Stomach (tissue), 9 donors: Measurements from ENCODE around the gene ALPG. TPM values are rescaled to one million over a fixed set of nuclear protein-coding genes. Genes with fewer than 3 reads are reported as not detected.
"Not testable (repeated sequence)": the region's sequence is repeated elsewhere in the genome, so short reads cannot be mapped to it uniquely, and the experiment has no call there.

Experiments
- DNase-seq, 2 donors: peaks; one replicate each; pipeline versions ENCODE4 v3.0.0 to v3.0.0-alpha.2; 2013 to 2019
- H3K27ac ChIP-seq, 5 donors: fragments of 200-600 bp in 4 of 5; sonication (generic) in 4 of 5; one replicate each; pipeline ENCODE4 v1.5.1; 2013 to 2019; ENCODE audit warnings: mild to moderate bottlenecking in 1 of 5, moderate library complexity in 1 of 5
- H3K27me3 ChIP-seq, 3 donors: fragments of 200-600 bp; sonication (generic); one replicate each; pipeline ENCODE4 v1.5.1; 2017 to 2019; ENCODE audit warnings: mixed run types in 1 of 3
- H3K36me3 ChIP-seq, 4 donors: fragments of 200-600 bp; sonication (generic); 1 replicate in 3 of 4; 2 replicates in 1 of 4; pipeline ENCODE4 v1.5.1; 2016 to 2019
- H3K4me1 ChIP-seq, 4 donors: fragments of 200-600 bp; sonication (generic); one replicate each; pipeline ENCODE4 v1.5.1; 2016 to 2019
- H3K4me3 ChIP-seq, 4 donors: fragments of 200-600 bp; sonication (generic) in 3 of 4; one replicate each; pipeline ENCODE4 v1.5.1; 2016 to 2019; ENCODE audit warnings: mild to moderate bottlenecking in 1 of 4
- H3K9me3 ChIP-seq, 4 donors: fragments of 200-600 bp; sonication (generic); one replicate each; pipeline ENCODE4 v1.5.1; 2016 to 2019
- CTCF ChIP-seq, 7 experiments: fragments of 450-650 bp in 4 of 7; fragments of 200-600 bp in 3 of 7; sonication (generic) in 3 of 7; IDR thresholded peaks; one replicate each; pipeline ENCODE4 v1.5.1; 2016 to 2019; ENCODE audit warnings: antibody characterized with exemption in 7 of 7, control low read depth in 2 of 7, mild to moderate bottlenecking in 1 of 7
- EP300 ChIP-seq: sonication (generic); formaldehyde crosslinking; IDR thresholded peaks from one replicate; pipeline ENCODE4 v1.6.1; 2017; ENCODE audit warnings: antibody characterized with exemption
- POLR2A ChIP-seq, 4 donors: fragments of 450-650 bp; IDR thresholded peaks; one replicate each; pipeline ENCODE4 v1.6.1; 2016; ENCODE audit warnings: antibody characterized with exemption in 4 of 4, control low read depth in 2 of 4, mild to moderate bottlenecking in 1 of 4, moderate library complexity in 1 of 4
- POLR2AphosphoS5 ChIP-seq, 3 donors: sonication (generic); formaldehyde crosslinking; IDR thresholded peaks; one replicate each; pipeline ENCODE4 v1.6.1; 2016; ENCODE audit warnings: antibody characterized with exemption in 3 of 3
- WGBS, 5 donors: extraction: QIAGEN DNeasy Blood & Tissue Kit in 3 of 5; methylation state at CpG; one replicate each; pipeline versions ENCODE4 v1.1.5 to v1.1.7; 2013 to 2018; 5-methylcytosine and 5-hydroxymethylcytosine counted together
- intact Hi-C: fragments of 100-400 bp; cut with DNase I; formaldehyde crosslinking; loops from one replicate; pipeline ENCODE4 v1.15.1; 2023; ENCODE audit warnings: low total_unique reads
- polyA plus RNA-seq, 3 donors: library from polyadenylated mRNA; stranded (reverse); fragments of 200-250 nt; gene quantifications; one replicate each; pipeline ENCODE4 v1.2.3, GENCODE V29; 2013
- total RNA-seq, 5 donors: library from RNA; depleted of rRNA; stranded (reverse); fragments of >200 nt; gene quantifications; one replicate each; pipeline versions ENCODE4 v1.1.0 to v1.2.3, GENCODE V29; 2014 to 2016
- donor health status: healthy with polysubstance abuse.
- donor health status: Bipolar disorder and iron deficiency.
- donor health status: healthy.

ALPG gene
- total and polyA plus RNA-seq, 8 donors: not detected

- Histone ChIP-seq H3K36me3 (no peaks in the 10 kb centered on the region), H3K27me3 (peaks cover 0 to 9% (median 0%) of the 10 kb centered on the region in 3 donors), H3K4me3 (no peak overlapping the region), H3K27ac (no peak overlapping the region), H3K9me3 (no peaks in the 10 kb centered on the region), H3K4me1 (no peaks in the 10 kb centered on the region)
- no peak for DNase-seq
- intact Hi-C loops: no loop called here
- TF ChIP-seq EP300 (no peak), POLR2AphosphoS5 (IDR thresholded peaks at IDR 0.05) (no peak)
- 59 to 78% (median 70%) methylated on average over 15 to 16 of the region's 16 CpGs; no CpG with 5 or more reads in 1 of the 5 donors for WGBS, 5 donors
Observed at GRCh38 chr2:232432598-232433184, 26.0 kb downstream of the ALPG start.

- H3K27ac ChIP-seq, DNase-seq, H3K4me1 ChIP-seq, H3K9me3 ChIP-seq, H3K27me3 ChIP-seq, H3K4me3 ChIP-seq, intact Hi-C loops, H3K36me3 ChIP-seq: not testable (repeated sequence)
- WGBS, 5 donors: 83 to 93% (median 89%) methylated on average over 8 to 9 of the region's 9 CpGs
Observed at GRCh38 chr2:232433622-232434021, 27.0 kb downstream of the ALPG start.

GRCh38 chr2:232434091-232434490 lies 27.4 kb downstream of the ALPG start:
- Histone ChIP-seq H3K27ac (no peak overlapping the region), H3K9me3 (no peaks in the 10 kb centered on the region), H3K27me3 (peaks cover 0 to 13% (median 0%) of the 10 kb centered on the region in 3 donors), H3K36me3 (no peaks in the 10 kb centered on the region), H3K4me1 (no peaks in the 10 kb centered on the region), H3K4me3 (no peak overlapping the region)
- DNase-seq: no peak
- intact Hi-C loops: no loop called here
- WGBS, 5 donors: 80 to 89% (median 83%) methylated on average over 1 to 9 of the region's 9 CpGs
- TF ChIP-seq EP300 (no peak), CTCF (IDR thresholded peaks at IDR 0.05) (no peak), POLR2A (IDR thresholded peaks at IDR 0.05) (no peak), POLR2AphosphoS5 (IDR thresholded peaks at IDR 0.05) (no peak)

- DNase-seq: no peak
- no peaks in the 10 kb centered on the region for H3K9me3 ChIP-seq
- no peak for TF ChIP-seq POLR2A (IDR thresholded peaks at IDR 0.05)
- no peak for TF ChIP-seq POLR2AphosphoS5 (IDR thresholded peaks at IDR 0.05)
- WGBS, 5 donors: 88 to 93% (median 91%) methylated on average over 8 to 12 of the region's 12 CpGs
- peaks cover 0 to 17% (median 0%) of the 10 kb centered on the region in 3 donors for H3K27me3 ChIP-seq
- H3K36me3 ChIP-seq: no peaks in the 10 kb centered on the region
- intact Hi-C loops: loop anchor here (5.0 kb wide), 2 partner anchors 88 to 527 kb away; partner anchors contain the start of gene PRSS56
- no peak overlapping the region for H3K4me3 ChIP-seq
- no peak overlapping the region for H3K27ac ChIP-seq
- no peaks in the 10 kb centered on the region for H3K4me1 ChIP-seq
Observed at GRCh38 chr2:232434563-232435374, 28.1 kb downstream of the ALPG start.

GRCh38 chr2:232435375-232435648 lies 28.7 kb downstream of the ALPG start:
- intact Hi-C loops: loop anchor here (5.0 kb wide), 2 partner anchors 87 to 528 kb away; partner anchors contain the start of gene PRSS56
- 78 to 92% (median 85%) methylated on average over 4 of the region's 4 CpGs for WGBS, 5 donors
- no peak for DNase-seq
- peaks cover 0 to under 1% (median 0%) of the 10 kb centered on the region in 4 donors for H3K4me1 ChIP-seq
- TF ChIP-seq CTCF (IDR thresholded peaks at IDR 0.05): no peak
- no peak for TF ChIP-seq POLR2AphosphoS5 (IDR thresholded peaks at IDR 0.05)
- no peak for TF ChIP-seq POLR2A (IDR thresholded peaks at IDR 0.05)
- TF ChIP-seq EP300: no peak
- H3K27ac ChIP-seq: no peak overlapping the region
- peaks cover 0 to 17% (median 0%) of the 10 kb centered on the region in 3 donors for H3K27me3 ChIP-seq
- H3K4me3 ChIP-seq: no peak overlapping the region
- H3K36me3 ChIP-seq: no peaks in the 10 kb centered on the region
- no peaks in the 10 kb centered on the region for H3K9me3 ChIP-seq
